HepG2 (cell line): ENCODE data around the gene SLC16A6. TPM values are rescaled to one million over a fixed set of nuclear protein-coding genes. Genes with fewer than 3 reads are reported as not detected.

Source experiments
- ATAC-seq: fragments of 200-7000 bp; cut with Tn5 transposase; 3 replicates; pipeline ENCODE4 v1.9.1; 2020; ENCODE audit warnings: mild to moderate bottlenecking, moderate library complexity
- BruUV-seq: library from RNA; stranded (reverse); fragments of 400-500 nt; replicated peaks from 2 replicates; lab custom pipeline; 2021; lab: Mats Ljungman, UMichigan
- CTCF ChIA-PET: fragments of 300-600 bp; formaldehyde crosslinking; extraction: SDS; loops from one replicate; lab custom pipeline; 2021; ENCODE audit warnings: low total read pairs, inconsistent platforms, low intra/inter-chr PET ratio; lab: Yijun Ruan, JAX
- POLR2A ChIA-PET: fragments of 350-600 bp; sonication (Branson Sonifier 250); formaldehyde crosslinking; loops from one replicate; lab custom pipeline; 2020; ENCODE audit warnings: antibody characterized with exemption, inconsistent platforms; lab: Yijun Ruan, JAX
- DNase-seq: peaks from one replicate; pipeline ENCODE4 v3.0.0-alpha.2; 2015; ENCODE audit warnings: low spot score
- FAIRE-seq: peaks from 3 replicates; lab custom pipeline; 2011; peaks lifted over from hg19 to GRCh38; lab: Jason Lieb, UNC
- H2AFZ ChIP-seq: one replicate; pipeline ENCODE4 v1.6.1; 2011; ENCODE audit warnings: low read length, inconsistent platforms
- H3K27ac ChIP-seq: fragments of 300-600 bp; 3 replicates; pipeline ENCODE4 v1.8.0; 2011; ENCODE audit warnings: mixed run types, mild to moderate bottlenecking, mixed read lengths, low read length, inconsistent platforms; ENCODE audit not compliant: insufficient read depth; ENCODE audit errors: extremely low read length
- H3K27me3 ChIP-seq, 2 experiments: fragments of 200-600 bp in 1 of 2; 2 replicates in 1 of 2; 3 replicates in 1 of 2; pipeline versions ENCODE4 v1.6.0 to v1.8.0; 2011; ENCODE audit warnings: low read length in 2 of 2, mild to moderate bottlenecking in 2 of 2, moderate library complexity in 2 of 2, inconsistent platforms in 1 of 2; ENCODE audit not compliant: insufficient read depth in 2 of 2, control insufficient read depth in 1 of 2
- H3K36me3 ChIP-seq, 2 experiments: fragments of 200-600 bp in 1 of 2; replicated peaks in 1 of 2; 2 replicates in 1 of 2; 3 replicates in 1 of 2; pipeline versions ENCODE4 v1.5.1 to v1.8.0; 2011; ENCODE audit warnings: low read length in 2 of 2, inconsistent platforms in 1 of 2; ENCODE audit not compliant: insufficient read depth in 2 of 2, control insufficient read depth in 1 of 2
- H3K4me1 ChIP-seq: 2 replicates; pipeline ENCODE4 v1.5.1; 2012; ENCODE audit warnings: low read length, inconsistent platforms; ENCODE audit not compliant: insufficient read depth
- H3K4me2 ChIP-seq: 2 replicates; pipeline ENCODE4 v1.6.0; 2011; ENCODE audit warnings: low read depth, low read length, inconsistent platforms
- H3K4me3 ChIP-seq, 3 experiments: fragments of 200-600 bp in 1 of 3; sonication (generic), shearing (Covaris generic) in 1 of 3; replicated peaks in 1 of 3; 2 replicates each; pipeline ENCODE4 v1.5.1; 2011 to 2016; ENCODE audit warnings: low read length in 3 of 3, inconsistent platforms in 2 of 3, low read depth in 2 of 3, mild to moderate bottlenecking in 2 of 3, control low read depth in 1 of 3, mixed read lengths in 1 of 3; ENCODE audit not compliant: insufficient read depth in 1 of 3
- H3K79me2 ChIP-seq: one replicate; pipeline ENCODE4 v1.6.1; 2011; ENCODE audit warnings: low read length, inconsistent platforms; ENCODE audit not compliant: insufficient read depth
- H3K9ac ChIP-seq: 2 replicates; pipeline ENCODE4 v1.6.0; 2011; ENCODE audit warnings: mild to moderate bottlenecking, low read depth, low read length, inconsistent platforms; ENCODE audit not compliant: insufficient read depth
- H3K9me3 ChIP-seq: 2 replicates; pipeline ENCODE4 v1.5.1; 2012; ENCODE audit warnings: mild to moderate bottlenecking, low read length
- H4K20me1 ChIP-seq: 2 replicates; pipeline ENCODE4 v1.6.0; 2011; ENCODE audit warnings: inconsistent platforms, mild to moderate bottlenecking, low read length, moderate library complexity; ENCODE audit not compliant: insufficient read depth
- CEBPB ChIP-seq: IDR thresholded peaks from 2 replicates; pipeline ENCODE4 v1.6.1; 2011; ENCODE audit warnings: low read depth, low read length, improper control_type of control experiment, borderline replicate concordance
- CEBPG ChIP-seq: IDR thresholded peaks from 2 replicates; pipeline ENCODE4 v1.6.1; 2016
- FOXA1 ChIP-seq, 2 experiments: fragments of 450-650 bp in 1 of 2; sonication (generic) in 1 of 2; formaldehyde crosslinking in 1 of 2; IDR thresholded peaks; 2 replicates each; pipeline versions ENCODE4 v1.4.0 to v1.6.1; 2016 to 2020; ENCODE audit warnings: missing genetic modification reagents in 1 of 2
- MBD4 ChIP-seq: IDR thresholded peaks from 2 replicates; pipeline ENCODE4 v1.6.1; 2012; ENCODE audit warnings: low read length, inconsistent platforms, borderline replicate concordance
- NAIF1 ChIP-seq: sonication (generic); formaldehyde crosslinking; IDR thresholded peaks from 2 replicates; pipeline ENCODE4 v1.5.0; 2020; ENCODE audit warnings: mild to moderate bottlenecking, missing genetic modification reagents, borderline replicate concordance
- ZNF12 ChIP-seq: sonication (generic); formaldehyde crosslinking; IDR thresholded peaks from 2 replicates; pipeline ENCODE4 v1.5.0; 2020; ENCODE audit warnings: missing genetic modification reagents
- ZNF652 ChIP-seq: IDR thresholded peaks from 2 replicates; pipeline ENCODE4 v1.6.1; 2016; ENCODE audit warnings: low read depth, borderline replicate concordance
- WGBS: methylation state at CpG from one replicate; pipeline ENCODE4 v1.1.6; 2017; ENCODE audit warnings: low lambda C conversion rate; 5-methylcytosine and 5-hydroxymethylcytosine counted together
- in situ Hi-C: cut with HindIII; loops from 2 replicates; pipeline ENCODE4 v1.10.0; 2017; ENCODE audit warnings: low pct_unique_long_range_greater_than_20kb; ENCODE audit not compliant: extremely low pct_ligation_motif_present
- intact Hi-C: fragments of 100-400 bp; cut with micrococcal nuclease; formaldehyde crosslinking; loops from one replicate; pipeline ENCODE4 v1.10.0; 2022; ENCODE audit not compliant: unreplicated experiment
- polyA plus RNA-seq, 8 experiments: library from polyadenylated mRNA; depleted of rRNA in 3 of 8; stranded (reverse) in 7 of 8; unstranded in 1 of 8; fragments of >200 nt; fragmentation: Illumina TruSeq in 4 of 8; extraction: Trizol in 4 of 8; gene quantifications; 2 replicates each; pipeline versions ENCODE4 v1.2.1 to v1.2.3, GENCODE V29; 2011 to 2016; ENCODE audit warnings: low read depth in 4 of 8, missing spikeins in 1 of 8, mixed read lengths in 1 of 8; ENCODE audit not compliant: insufficient read depth in 1 of 8
- total RNA-seq, 5 experiments: library from RNA; depleted of rRNA; stranded (reverse); fragments of >200 nt; fragmentation: Illumina TruSeq; extraction: Trizol; gene quantifications; 2 replicates each; pipeline ENCODE4 v1.2.3, GENCODE V29; 2016; ENCODE audit warnings: low read depth in 1 of 5

SLC16A6 gene
- total and polyA plus RNA-seq, 2 of the 13 experiments (the other 11 are each of a cell fraction or from before 2014, with no cell fraction given), result 1.1 to 44.7 TPM

- TF ChIP-seq CEBPB (0 out of 2 replicates have a peak, but pooled peaks have one; percentile 10), CEBPG (CRISPR knock-in tag) (0 out of 2 replicates have a peak, but pooled peaks have one; percentile 3), ZNF12 (CRISPR knock-in tag) (no peak)
- DNase-seq, result no peak
- FAIRE-seq, result no peak
- no peak overlapping the region for H3K4me2 ChIP-seq
- no peaks in the 10 kb centered on the region for H3K27me3 ChIP-seq
- H3K9me3 ChIP-seq, result no peaks in the 10 kb centered on the region
- H3K9ac ChIP-seq, result no peak overlapping the region
- ATAC-seq, result no peak
- no peaks in the 10 kb centered on the region for H4K20me1 ChIP-seq
- in situ Hi-C loops, result loop anchor here (25.0 kb wide), 1 partner anchor 465 kb away; no protein-coding TSS in a partner anchor
- H3K27ac ChIP-seq, result no peak overlapping the region
- CTCF ChIA-PET, result no interaction called here
- 79% methylated on average over 4 of the region's 4 CpGs for WGBS
- H3K79me2 ChIP-seq, result peaks cover 3% of the 10 kb centered on the region
- intact Hi-C loops, result no loop called here
- no peaks in the 10 kb centered on the region for H3K36me3 ChIP-seq
- no peak overlapping the region for H2AFZ ChIP-seq
- POLR2A ChIA-PET, result interaction anchor here (1.5 kb wide), 1 partner anchor 86 kb away, joined by 6 read pairs; no protein-coding TSS in a partner anchor
- no TSS peak for BruUV-seq
- H3K4me3 ChIP-seq, result no peak overlapping the region
- H3K4me1 ChIP-seq, result peaks cover 60% of the 10 kb centered on the region
These were observed 6.3 kb upstream of the SLC16A6 start for GRCh38 chr17:68297195-68297594.

- Histone ChIP-seq H3K79me2 (peaks cover 3% of the 10 kb centered on the region), H3K27ac (no peak overlapping the region), H2AFZ (no peak overlapping the region), H3K4me1 (peaks cover 53% of the 10 kb centered on the region), H3K27me3 (no peaks in the 10 kb centered on the region), H3K4me3 (no peak overlapping the region), H3K9ac (no peak overlapping the region), H3K36me3 (no peaks in the 10 kb centered on the region), H3K4me2 (no peak overlapping the region), H3K9me3 (no peaks in the 10 kb centered on the region), H4K20me1 (no peaks in the 10 kb centered on the region)
- no TSS peak for BruUV-seq
- WGBS, result 91% methylated on average over 18 of the region's 18 CpGs
- FAIRE-seq (no peak), DNase-seq (no peak), ATAC-seq (no peak)
- in situ Hi-C loops, result loop anchor here (25.0 kb wide), 1 partner anchor 466 kb away; no protein-coding TSS in a partner anchor
- intact Hi-C loops, result no loop called here
- TF ChIP-seq MBD4, result no peak
- no peak for TF ChIP-seq NAIF1 (CRISPR knock-in tag)
- no peak for TF ChIP-seq FOXA1 (IDR thresholded peaks at IDR 0.05)
- TF ChIP-seq FOXA1 (CRISPR knock-in tag; IDR thresholded peaks at IDR 0.05), result peak; percentile 2; the same call in 1 of the 2 replicates
- TF ChIP-seq ZNF652 (CRISPR knock-in tag), result peak; percentile 80
- ChIA-PET CTCF (no interaction called here), POLR2A (interaction anchor here (1.5 kb wide), 1 partner anchor 87 kb away, joined by 6 read pairs; no protein-coding TSS in a partner anchor)
These were observed 5.6 kb upstream of the SLC16A6 start for GRCh38 chr17:68296217-68297191.
